Heart left ventricle (tissue), 16 donors: ENCODE data around the gene SDHB. TPM values are rescaled to one million over a fixed set of nuclear protein-coding genes. Genes with fewer than 3 reads are reported as not detected.

Experiments used
- ATAC-seq, 4 donors: fragments of 200-7000 bp; cut with Tn5 transposase; one replicate each; pipeline ENCODE4 v1.9.1; 2020 to 2022; ENCODE audit warnings: moderate library complexity in 4 of 4, mild to moderate bottlenecking in 3 of 4, moderate number of reproducible peaks in 1 of 4
- DNase-seq, 5 donors: peaks; one replicate each; pipeline ENCODE4 v3.0.0-alpha.2; 2020
- H3K27ac ChIP-seq, 12 donors: fragments of 200-600 bp; sonication (generic) in 4 of 12; one replicate each; pipeline versions ENCODE4 v1.5.0 to v1.8.0; 2016 to 2022; ENCODE audit warnings: mild to moderate bottlenecking in 2 of 12
- H3K27me3 ChIP-seq, 9 donors: fragments of 200-600 bp; sonication (generic) in 2 of 9; one replicate each; pipeline versions ENCODE4 v1.5.1 to v1.8.0; 2016 to 2022; ENCODE audit warnings: mild to moderate bottlenecking in 3 of 9
- H3K36me3 ChIP-seq, 9 donors: fragments of 200-600 bp; sonication (generic) in 2 of 9; one replicate each; pipeline versions ENCODE4 v1.5.0 to v1.8.0; 2018 to 2022; ENCODE audit warnings: mild to moderate bottlenecking in 2 of 9
- H3K4me1 ChIP-seq, 12 donors: fragments of 200-600 bp; sonication (generic) in 4 of 12; one replicate each; pipeline versions ENCODE4 v1.5.0 to v1.8.0; 2016 to 2022; ENCODE audit warnings: mild to moderate bottlenecking in 3 of 12
- H3K4me3 ChIP-seq, 12 donors: fragments of 200-600 bp; sonication (generic) in 4 of 12; one replicate each; pipeline versions ENCODE4 v1.5.0 to v1.8.0; 2017 to 2022; ENCODE audit warnings: mild to moderate bottlenecking in 9 of 12, moderate library complexity in 4 of 12
- H3K9me3 ChIP-seq, 12 donors: fragments of 200-600 bp; sonication (generic) in 4 of 12; one replicate each; pipeline versions ENCODE4 v1.5.0 to v1.8.0; 2016 to 2022; ENCODE audit warnings: mild to moderate bottlenecking in 1 of 12
- CTCF ChIP-seq, 12 donors: fragments of 200-600 bp; sonication (generic) in 4 of 12; IDR thresholded peaks; one replicate each; pipeline versions ENCODE4 v1.5.0 to v1.8.0; 2018 to 2022; ENCODE audit warnings: antibody characterized with exemption in 12 of 12, mild to moderate bottlenecking in 5 of 12
- POLR2A ChIP-seq, 2 donors: fragments of 450-650 bp; IDR thresholded peaks; one replicate each; pipeline ENCODE4 v1.6.1; 2017; ENCODE audit warnings: antibody characterized with exemption in 2 of 2, mild to moderate bottlenecking in 2 of 2, moderate library complexity in 2 of 2
- WGBS, 4 donors: extraction: QIAGEN DNeasy Blood & Tissue Kit in 2 of 4; methylation state at CpG; one replicate each; pipeline versions ENCODE4 v1.1.5 to v1.1.7; 2013 to 2018; 5-methylcytosine and 5-hydroxymethylcytosine counted together
- intact Hi-C, 10 donors: fragments of 100-400 bp; cut with DNase I; formaldehyde crosslinking; loops; one replicate each; pipeline versions ENCODE4 v1.11.1 to v1.14.2; 2022
- polyA plus RNA-seq, 2 donors: library from polyadenylated mRNA; stranded (reverse); fragments of 200-250 nt; gene quantifications; one replicate each; pipeline ENCODE4 v1.2.3, GENCODE V29; 2013
- total RNA-seq, 9 donors: library from RNA; depleted of rRNA in 2 of 9; stranded (reverse); fragments of >200 nt in 2 of 9; fragmentation: NEBNext Ultra II Directional in 3 of 9; extraction: Animal tissue kit (Norgen Biotek cat#: 25700) in 3 of 9; gene quantifications; one replicate each; pipeline versions ENCODE4 v1.1.0 to v1.2.4, GENCODE V29; 2016 to 2023
- donor health status: ischemic (EF 13 %, LVEDD 7.1; RV severe dilation, severe dysfunction).
- donor health status: healthy with polysubstance abuse.
- donor health status: DM: no; HTN: yes; CAD: no.
- donor health status: DM: no; HTN: no; CAD: no.
- donor health status: ischemic (EF 25% LVEDD 6.9; RV normal size, moderate dysfunction).
- donor health status: ischemic (EF 25% LVEDD 5.7; RV mildly dilated, moderate dysfunction).
- donor health status: healthy.
- donor health status: DM: yes; HTN: yes; CAD: no.
- donor health status: ischemic (EF 35%, LVEDD 5.7; RV mildly dilated, moderate dysfunction).
- donor health status: nonischemic (EF 11% LVEDD 7.7; RV severe dilation, severe dysfunction).
- donor health status: DM: yes; HTN: yes; CAD: no.
- donor health status: PGD.
- donor health status: ischemic (EF 29% LVEDD 5.4; RV normal size, mild dysfunction).
- donor health status: nonischemic (EF 23%, LVEDD 6.1; RV moderate dilation, normal function).

Gene SDHB
- total and polyA plus RNA-seq, 11 donors, result 174 to 617 (median 341) TPM

- DNase-seq (peak in 2 of 5 donors; percentile 31 to 34), ATAC-seq (no peak)
- no peak overlapping the region for H3K27ac ChIP-seq
- WGBS, 4 donors, result 66 to 79% (median 76%) methylated on average over 13 of the region's 13 CpGs
- no peaks in the 10 kb centered on the region for H3K9me3 ChIP-seq
- TF ChIP-seq CTCF (IDR thresholded peaks at IDR 0.05) (no peak), POLR2A (IDR thresholded peaks at IDR 0.05) (no peak)
- no peak overlapping the region for H3K4me3 ChIP-seq
- H3K36me3 ChIP-seq, result peaks cover 0 to 17% (median 12%) of the 10 kb centered on the region in 9 donors
- intact Hi-C loops, result loop anchor here in 5 of 10 donors (2.0 to 10.0 kb wide), 6 partner anchors 33 to 51 kb away; partner anchors contain the start of genes MFAP2 (in 1 of the 5) and SDHB (in 1 of the 5)
- H3K27me3 ChIP-seq, result no peaks in the 10 kb centered on the region
- peaks cover 0 to 43% (median 23%) of the 10 kb centered on the region in 12 donors for H3K4me1 ChIP-seq
These were observed 40.1 kb downstream of the SDHB start for GRCh38 chr1:17013491-17014320.

GRCh38 chr1:17012775-17013490, 40.9 kb downstream of the SDHB start:
- no peaks in the 10 kb centered on the region for H3K9me3 ChIP-seq
- H3K4me1 ChIP-seq, result peaks cover 0 to 43% (median 23%) of the 10 kb centered on the region in 12 donors
- ATAC-seq, result no peak
- H3K4me3 ChIP-seq, result no peak overlapping the region
- intact Hi-C loops, result loop anchor here in 5 of 10 donors (5.0 to 10.0 kb wide), 5 partner anchors 34 to 51 kb away; partner anchors contain the start of gene SDHB (in 1 of the 5)
- no peak overlapping the region for H3K27ac ChIP-seq
- DNase-seq, result no peak
- WGBS, 4 donors, result 73 to 77% (median 75%) methylated on average over 7 to 9 of the region's 9 CpGs
- TF ChIP-seq POLR2A (IDR thresholded peaks at IDR 0.05) (no peak), CTCF (IDR thresholded peaks at IDR 0.05) (no peak)
- no peaks in the 10 kb centered on the region for H3K27me3 ChIP-seq
- peaks cover 0 to 10% (median 4%) of the 10 kb centered on the region in 9 donors for H3K36me3 ChIP-seq

- WGBS, 4 donors, result 1 to 14% (median 4%) methylated on average over 5 to 94 of the region's 94 CpGs
- H3K4me1 ChIP-seq, result peaks cover 0 to 43% (median 23%) of the 10 kb centered on the region in 12 donors
- H3K27ac ChIP-seq, result peak within 1 kb of the TSS in 11 of 12 donors; percentile 42 to 79 (median 60)
- no peaks in the 10 kb centered on the region for H3K9me3 ChIP-seq
- peak in 1 of 2 donors; percentile 50 for TF ChIP-seq POLR2A (IDR thresholded peaks at IDR 0.05)
- no peak for TF ChIP-seq CTCF (IDR thresholded peaks at IDR 0.05)
- no peaks in the 10 kb centered on the region for H3K27me3 ChIP-seq
- DNase-seq, result peak; percentile 79 to 91 (median 81)
- H3K36me3 ChIP-seq, result peaks cover 0 to 3% (median 0%) of the 10 kb centered on the region in 9 donors
- H3K4me3 ChIP-seq, result peak within 1 kb of the TSS; percentile 67 to 98 (median 85)
- intact Hi-C loops, result loop anchor here in 5 of 10 donors (5.0 to 10.0 kb wide), 5 partner anchors 36 to 49 kb away; partner anchors contain the start of gene SDHB (in 1 of the 5)
- peak; percentile 89 to 95 (median 92) for ATAC-seq
These were observed 42.2 kb downstream of the SDHB start, which contains the start of gene ATP13A2 for GRCh38 chr1:17011439-17012307. Gene ATP13A2 (minus strand): TSS chr1:17011928. CDS start chr1:17011738, 190 bp downstream.
